ENCODE data around the gene PBX4. TPM values are rescaled to one million over a fixed set of nuclear protein-coding genes. Genes with fewer than 3 reads are reported as not detected.

Gene PBX4
- total RNA-seq, 1 donor from 2014 or later = 5.2 TPM

- H3K4me1 Mint-ChIP-seq (ENCODE audit: low read depth) = peaks cover 3% of the 10 kb centered on the region
- no peak overlapping the region for H3K27ac Mint-ChIP-seq
- no peak overlapping the region for H3K4me3 Mint-ChIP-seq (ENCODE audit: low read depth)
- no peak for DNase-seq (ENCODE audit: low spot score, unreplicated experiment)
- no peaks in the 10 kb centered on the region for H3K9me3 Mint-ChIP-seq (ENCODE audit: low read depth)
- peaks cover 16% of the 10 kb centered on the region for H3K27me3 Mint-ChIP-seq
- no peaks in the 10 kb centered on the region for H3K36me3 Mint-ChIP-seq (ENCODE audit: insufficient read depth)
- no peak for TF ChIP-seq CTCF (IDR thresholded peaks at IDR 0.05; ENCODE audit: unreplicated experiment)
Observed at GRCh38 chr19:19542507-19542906, 76.0 kb downstream of the PBX4 start.

GRCh38 chr19:19541616-19542015 is 76.9 kb downstream of the PBX4 start:
- no peak for DNase-seq (ENCODE audit: low spot score, unreplicated experiment)
- H3K4me3 Mint-ChIP-seq (ENCODE audit: low read depth) = no peak overlapping the region
- TF ChIP-seq CTCF (IDR thresholded peaks at IDR 0.05; ENCODE audit: unreplicated experiment) = no peak
- H3K27me3 Mint-ChIP-seq = peaks cover 19% of the 10 kb centered on the region
- no peaks in the 10 kb centered on the region for H3K36me3 Mint-ChIP-seq (ENCODE audit: insufficient read depth)
- H3K27ac Mint-ChIP-seq = no peak overlapping the region
- peaks cover 3% of the 10 kb centered on the region for H3K4me1 Mint-ChIP-seq (ENCODE audit: low read depth)
- no peaks in the 10 kb centered on the region for H3K9me3 Mint-ChIP-seq (ENCODE audit: low read depth)

- peaks cover 19% of the 10 kb centered on the region for H3K27me3 Mint-ChIP-seq
Observed at GRCh38 chr19:19540715-19541515, 77.6 kb downstream of the PBX4 start.

GRCh38 chr19:19540064-19540714 is 78.3 kb downstream of the PBX4 start:
- peaks cover 19% of the 10 kb centered on the region for H3K27me3 Mint-ChIP-seq
- H3K36me3 Mint-ChIP-seq (ENCODE audit: insufficient read depth) = peaks cover 2% of the 10 kb centered on the region
- DNase-seq (ENCODE audit: low spot score, unreplicated experiment) = no peak
- no peak overlapping the region for H3K4me3 Mint-ChIP-seq (ENCODE audit: low read depth)
- H3K9me3 Mint-ChIP-seq (ENCODE audit: low read depth) = no peaks in the 10 kb centered on the region
- H3K4me1 Mint-ChIP-seq (ENCODE audit: low read depth) = peaks cover 3% of the 10 kb centered on the region
- TF ChIP-seq CTCF (IDR thresholded peaks at IDR 0.05; ENCODE audit: unreplicated experiment) = no peak
- H3K27ac Mint-ChIP-seq = no peak overlapping the region

More at GRCh38 chr19:19540715-19541515, 77.6 kb downstream of the PBX4 start:
- Mint-ChIP-seq H3K27ac (no peak overlapping the region), H3K4me1 (ENCODE audit: low read depth) (peaks cover 3% of the 10 kb centered on the region), H3K36me3 (ENCODE audit: insufficient read depth) (peaks cover 2% of the 10 kb centered on the region), H3K4me3 (ENCODE audit: low read depth) (no peak overlapping the region), H3K9me3 (ENCODE audit: low read depth) (no peaks in the 10 kb centered on the region)
- peak; percentile 33 for DNase-seq (ENCODE audit: low spot score, unreplicated experiment)
- no peak for TF ChIP-seq CTCF (IDR thresholded peaks at IDR 0.05; ENCODE audit: unreplicated experiment)

- DNase-seq (ENCODE audit: low spot score, unreplicated experiment) = no peak
- H3K4me3 Mint-ChIP-seq (ENCODE audit: low read depth) = no peak overlapping the region
- H3K36me3 Mint-ChIP-seq (ENCODE audit: insufficient read depth) = peaks cover 2% of the 10 kb centered on the region
- peaks cover 3% of the 10 kb centered on the region for H3K4me1 Mint-ChIP-seq (ENCODE audit: low read depth)
- peaks cover 19% of the 10 kb centered on the region for H3K27me3 Mint-ChIP-seq
- no peak for TF ChIP-seq CTCF (IDR thresholded peaks at IDR 0.05; ENCODE audit: unreplicated experiment)
- H3K27ac Mint-ChIP-seq = no peak overlapping the region
- no peaks in the 10 kb centered on the region for H3K9me3 Mint-ChIP-seq (ENCODE audit: low read depth)
Observed at GRCh38 chr19:19539698-19540063, 78.8 kb downstream of the PBX4 start.
